Fibroblast of skin of back (primary cell): ENCODE results near the gene ZNF41. TPM values are rescaled to one million over a fixed set of nuclear protein-coding genes. Genes with fewer than 3 reads are reported as not detected.
"Not testable (repeated sequence)": the region's sequence is repeated elsewhere in the genome, so short reads cannot be mapped to it uniquely, and the experiment has no call there.

Experiments
- DNase-seq: peaks from one replicate; pipeline ENCODE4 v3.0.0-alpha.2; 2013
- polyA plus RNA-seq, 2 experiments: library from polyadenylated mRNA; unstranded; fragments of 120-200 nt; gene quantifications; one replicate each; pipeline ENCODE4 v1.2.1, GENCODE V29; 2013; ENCODE audit not compliant: insufficient read length in 2 of 2

Gene ZNF41
- 4.7 TPM for polyA plus RNA-seq (2013, experiment 1 of 2; ENCODE audit: insufficient read length)
- polyA plus RNA-seq (2013, experiment 2 of 2; ENCODE audit: insufficient read length): 4.1 TPM

GRCh38 chrX:47482512-47483305 is at the start of gene ZNF41:
ZNF41 (minus strand) TSS chrX:47483222; CDS start chrX:47467481, 15,741 bp downstream.
- DNase-seq: peak; percentile 78

GRCh38 chrX:47530049-47530448 is 47.0 kb upstream of the ZNF41 start:
- no peak for DNase-seq

- DNase-seq: no peak
These were observed 46.5 kb upstream of the ZNF41 start for GRCh38 chrX:47529548-47529947.

GRCh38 chrX:47523713-47524166 is 40.7 kb upstream of the ZNF41 start:
- no peak for DNase-seq

GRCh38 chrX:47523297-47523696 is 40.3 kb upstream of the ZNF41 start:
- peak; percentile 64 for DNase-seq

- DNase-seq: no peak
These were observed 35.1 kb upstream of the ZNF41 start for GRCh38 chrX:47518144-47518543.

- peak; percentile 32 for DNase-seq
These were observed 33.1 kb upstream of the ZNF41 start for GRCh38 chrX:47515941-47516665.

GRCh38 chrX:47514533-47515235 is 31.7 kb upstream of the ZNF41 start:
- peak; percentile 25 for DNase-seq

GRCh38 chrX:47513034-47513965 is 30.3 kb upstream of the ZNF41 start:
- DNase-seq: not testable (repeated sequence)

GRCh38 chrX:47512383-47512782 is 29.4 kb upstream of the ZNF41 start:
- not testable (repeated sequence) for DNase-seq

GRCh38 chrX:47507153-47507867 is 24.3 kb upstream of the ZNF41 start:
- DNase-seq: no peak

GRCh38 chrX:47503151-47503550 is 20.1 kb upstream of the ZNF41 start:
- no peak for DNase-seq

- DNase-seq: peak; percentile 16
These were observed 19.5 kb upstream of the ZNF41 start for GRCh38 chrX:47502316-47503125.

- DNase-seq: peak; percentile 14
These were observed 18.4 kb upstream of the ZNF41 start for GRCh38 chrX:47501226-47502074.

GRCh38 chrX:47500554-47500953 is 17.5 kb upstream of the ZNF41 start:
- no peak for DNase-seq

- no peak for DNase-seq
These were observed 16.3 kb upstream of the ZNF41 start for GRCh38 chrX:47499293-47499692.

GRCh38 chrX:47498411-47498810 is 15.4 kb upstream of the ZNF41 start:
- no peak for DNase-seq

GRCh38 chrX:47497271-47497888 is 14.4 kb upstream of the ZNF41 start:
- DNase-seq: peak; percentile 14

- DNase-seq: not testable (repeated sequence)
These were observed 9.1 kb upstream of the ZNF41 start for GRCh38 chrX:47492133-47492532.
